HUES48 (cell line): ENCODE measurements around the gene C17orf107.
A peak's percentile ranks its signal among the peaks of the same experiment; 100 is the strongest.
"Not testable (repeated sequence)": the region's sequence is repeated elsewhere in the genome, so short reads cannot be mapped to it uniquely, and the experiment has no call there.

ENCODE experiments used
- H3K27ac ChIP-seq: one replicate; pipeline ENCODE4 v1.7.0; 2013; ENCODE audit warnings: low read depth, low read length, inconsistent platforms
- H3K27me3 ChIP-seq: 2 replicates; pipeline ENCODE4 v1.6.1; 2013; ENCODE audit warnings: mild to moderate bottlenecking, low read length; ENCODE audit not compliant: control insufficient read depth, insufficient read depth
- H3K36me3 ChIP-seq: 2 replicates; pipeline ENCODE4 v1.6.1; 2013; ENCODE audit warnings: low read length; ENCODE audit not compliant: control insufficient read depth, insufficient read depth
- H3K4me1 ChIP-seq: 2 replicates; pipeline ENCODE4 v1.6.1; 2013; ENCODE audit warnings: mild to moderate bottlenecking, low read length; ENCODE audit not compliant: control insufficient read depth, insufficient read depth
- H3K4me3 ChIP-seq: 2 replicates; pipeline ENCODE4 v1.5.1; 2013; ENCODE audit warnings: mild to moderate bottlenecking, low read depth, low read length
- H3K9ac ChIP-seq: 2 replicates; pipeline ENCODE4 v1.6.1; 2013; ENCODE audit warnings: mild to moderate bottlenecking, low read depth, low read length, moderate library complexity
- H3K9me3 ChIP-seq: 2 replicates; pipeline ENCODE4 v1.6.1; 2013; ENCODE audit warnings: low read length; ENCODE audit not compliant: control insufficient read depth, insufficient read depth

C17orf107 gene

DNA sequence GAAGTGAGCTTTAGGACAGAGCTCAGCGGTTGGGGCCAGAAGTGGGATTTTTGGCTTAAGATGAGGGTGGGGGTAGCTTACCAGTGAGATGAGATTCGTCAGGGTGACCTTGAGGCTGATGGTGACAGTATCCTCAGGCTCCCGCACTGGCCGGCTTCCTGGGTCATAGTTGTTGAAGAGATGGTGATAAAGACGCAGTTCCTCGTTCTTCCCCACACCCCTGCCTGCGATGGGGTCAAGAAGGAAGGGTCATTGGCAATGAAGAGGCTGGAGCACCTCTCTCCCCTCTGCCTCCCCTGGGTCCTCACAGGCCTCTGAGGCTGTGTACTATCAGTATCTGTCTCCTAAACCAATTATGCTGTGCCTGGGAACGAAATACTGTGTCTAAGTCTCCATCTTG is 3.2 kb downstream of the C17orf107 start:
- peaks cover 7% of the 10 kb centered on the region for H3K4me1 ChIP-seq
- no peaks in the 10 kb centered on the region for H3K9me3 ChIP-seq
- H3K4me3 ChIP-seq = no peak overlapping the region
- 0 out of 2 replicates have a peak, but pooled peaks cover under 1% of the 10 kb centered on the region for H3K36me3 ChIP-seq
- no peaks in the 10 kb centered on the region for H3K27me3 ChIP-seq
- no peak overlapping the region for H3K27ac ChIP-seq
- H3K9ac ChIP-seq = no peak overlapping the region

GRCh38 chr17:4903051-4903818 is 3.9 kb downstream of the C17orf107 start, which contains the start of gene CHRNE:
CHRNE (minus strand) TSS chr17:4903098; CDS start chr17:4903063, 35 bp downstream.
- Histone ChIP-seq H3K4me1 (peaks cover 9% of the 10 kb centered on the region), H3K9me3 (no peaks in the 10 kb centered on the region), H3K4me3 (no peak within 1 kb of the TSS), H3K36me3 (no peaks in the 10 kb centered on the region), H3K9ac (no peak within 1 kb of the TSS), H3K27me3 (no peaks in the 10 kb centered on the region), H3K27ac (no peak within 1 kb of the TSS)

DNA sequence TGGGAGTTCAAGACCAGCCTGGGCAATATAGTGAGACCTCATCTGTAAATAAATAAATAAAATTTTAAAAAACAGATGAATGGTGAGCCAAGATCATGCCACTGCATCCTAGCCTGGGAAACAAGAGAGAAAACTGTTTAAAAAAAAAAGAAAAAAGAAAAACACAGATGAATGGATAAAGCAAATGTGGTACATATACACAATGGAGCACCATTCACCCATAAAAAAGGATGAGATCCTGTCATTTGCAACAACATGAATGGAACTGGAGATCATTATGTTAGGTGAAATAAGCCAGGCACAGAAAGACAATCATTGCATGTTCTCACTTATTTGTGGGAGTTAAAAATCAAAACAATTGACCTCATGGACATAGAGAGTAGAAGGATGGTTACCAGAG is 7.3 kb downstream of the C17orf107 start:
- not testable (repeated sequence) for H3K9me3 ChIP-seq, H3K27ac ChIP-seq, H3K9ac ChIP-seq, H3K4me3 ChIP-seq, H3K36me3 ChIP-seq, H3K27me3 ChIP-seq
- peaks cover 16% of the 10 kb centered on the region for H3K4me1 ChIP-seq

GRCh38 chr17:4908301-4908700 is 9.0 kb downstream of the C17orf107 start:
- Histone ChIP-seq H3K9ac (no peak overlapping the region), H3K4me1 (peaks cover 15% of the 10 kb centered on the region), H3K27me3 (no peaks in the 10 kb centered on the region), H3K36me3 (no peaks in the 10 kb centered on the region), H3K4me3 (no peak overlapping the region), H3K9me3 (no peaks in the 10 kb centered on the region), H3K27ac (peak overlapping the region; percentile 67)

- peaks cover 13% of the 10 kb centered on the region; the same call in 1 of the 2 replicates for H3K4me1 ChIP-seq
- H3K4me3 ChIP-seq = no peak overlapping the region
- H3K27ac ChIP-seq = peak overlapping the region; percentile 67
Observed at GRCh38 chr17:4908711-4909496, 9.6 kb downstream of the C17orf107 start.

GRCh38 chr17:4913994-4914393 is 14.7 kb downstream of the C17orf107 start:
- Histone ChIP-seq H3K36me3 (no peaks in the 10 kb centered on the region), H3K27ac (no peak overlapping the region), H3K27me3 (no peaks in the 10 kb centered on the region), H3K4me1 (peaks cover 6% of the 10 kb centered on the region; the same call in 1 of the 2 replicates), H3K9ac (no peak overlapping the region), H3K9me3 (no peaks in the 10 kb centered on the region), H3K4me3 (no peak overlapping the region)

More at GRCh38 chr17:4908711-4909496, 9.6 kb downstream of the C17orf107 start:
- no peaks in the 10 kb centered on the region for H3K9me3 ChIP-seq
- no peak overlapping the region for H3K9ac ChIP-seq
- no peaks in the 10 kb centered on the region for H3K36me3 ChIP-seq
- H3K27me3 ChIP-seq = no peaks in the 10 kb centered on the region

DNA sequence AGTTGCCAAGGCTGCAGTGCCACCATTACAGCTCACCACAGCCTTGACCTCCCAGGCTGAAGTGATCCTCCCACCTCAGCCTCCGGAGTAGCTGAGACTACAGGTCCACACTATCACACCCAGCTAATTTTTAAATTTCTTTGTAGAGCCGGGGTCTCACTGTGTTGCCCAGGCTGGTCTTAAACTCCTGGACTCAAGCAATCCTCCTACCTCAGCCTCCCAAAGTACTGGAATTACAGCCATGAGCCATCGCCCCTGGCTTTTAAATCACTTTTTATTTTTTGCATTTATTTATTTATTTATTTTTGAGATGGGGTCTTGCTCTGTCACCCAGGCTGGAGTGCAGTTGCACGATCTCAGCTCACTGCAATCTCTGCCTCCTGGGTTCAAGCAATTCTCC is 15.2 kb downstream of the C17orf107 start:
- not testable (repeated sequence) for H3K4me3 ChIP-seq, H3K27ac ChIP-seq, H3K9me3 ChIP-seq, H3K9ac ChIP-seq, H3K27me3 ChIP-seq, H3K36me3 ChIP-seq, H3K4me1 ChIP-seq

- no peaks in the 10 kb centered on the region for H3K27me3 ChIP-seq
Observed at GRCh38 chr17:4919511-4920047, 20.2 kb downstream of the C17orf107 start.

DNA sequence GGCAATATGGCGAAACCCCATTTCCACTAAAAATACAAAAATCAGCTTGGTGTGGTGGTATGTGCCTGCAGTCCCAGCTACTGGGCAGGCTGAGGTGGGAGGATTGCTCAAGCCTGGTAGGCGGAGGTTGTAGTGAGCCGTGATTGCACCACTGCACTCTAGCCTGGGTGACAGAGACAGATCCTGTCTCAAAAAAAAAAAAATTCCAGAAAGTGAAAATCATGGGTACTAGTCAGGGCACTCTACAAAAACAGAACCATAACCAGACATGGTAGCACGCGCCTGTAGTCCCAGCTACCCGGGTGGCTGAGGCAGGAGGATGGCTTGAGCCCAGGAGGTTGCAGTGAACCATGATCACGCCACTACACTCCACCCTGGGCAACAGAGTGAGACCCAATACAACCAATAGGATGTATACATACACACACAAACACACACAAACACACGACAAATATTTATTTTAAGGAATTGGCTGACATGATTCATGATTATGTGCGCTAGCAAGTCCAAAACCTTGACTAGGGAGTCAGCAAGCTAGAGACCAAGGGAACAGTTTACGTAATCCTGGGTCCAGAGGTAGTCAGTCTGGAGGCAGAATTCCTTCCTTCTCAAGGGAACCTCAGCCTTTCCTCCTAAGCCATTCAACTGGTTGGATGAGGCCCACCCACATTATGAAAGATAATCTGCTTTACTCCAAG is 21.2 kb downstream of the C17orf107 start:
- H3K9me3 ChIP-seq = no peaks in the 10 kb centered on the region
- no peaks in the 10 kb centered on the region for H3K27me3 ChIP-seq
- peaks cover 4% of the 10 kb centered on the region; the same call in 1 of the 2 replicates for H3K4me1 ChIP-seq
- H3K36me3 ChIP-seq = no peaks in the 10 kb centered on the region
- H3K4me3 ChIP-seq = no peak overlapping the region
- H3K27ac ChIP-seq = no peak overlapping the region
- no peak overlapping the region for H3K9ac ChIP-seq

More at GRCh38 chr17:4919511-4920047, 20.2 kb downstream of the C17orf107 start:
- no peaks in the 10 kb centered on the region for H3K9me3 ChIP-seq
- H3K27ac ChIP-seq = no peak overlapping the region
- no peak overlapping the region for H3K9ac ChIP-seq
- peaks cover 4% of the 10 kb centered on the region; the same call in 1 of the 2 replicates for H3K4me1 ChIP-seq
- no peaks in the 10 kb centered on the region for H3K36me3 ChIP-seq
- H3K4me3 ChIP-seq = no peak overlapping the region

DNA sequence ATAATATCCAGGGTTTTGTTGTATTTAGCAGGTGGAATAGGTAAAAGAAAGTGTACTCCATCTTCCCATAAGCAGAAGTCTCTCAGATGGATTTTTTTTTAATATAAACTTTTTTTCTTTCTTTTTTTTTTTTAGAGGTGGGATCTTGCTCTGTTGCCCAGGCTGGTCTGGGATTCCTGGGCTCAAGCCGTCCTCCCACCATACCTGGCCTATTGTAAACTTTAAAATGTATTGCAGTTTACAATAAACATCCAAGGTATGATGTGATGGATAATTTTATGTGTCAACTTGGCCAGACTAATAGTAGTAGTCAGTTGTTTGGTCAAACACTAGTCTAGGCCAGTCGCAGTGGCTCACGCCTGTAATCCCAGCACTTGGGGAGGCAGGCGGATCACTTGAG is 22.0 kb downstream of the C17orf107 start:
- Histone ChIP-seq H3K4me1 (peaks cover 4% of the 10 kb centered on the region; the same call in 1 of the 2 replicates), H3K4me3 (no peak overlapping the region), H3K9ac (no peak overlapping the region), H3K27me3 (no peaks in the 10 kb centered on the region), H3K9me3 (no peaks in the 10 kb centered on the region), H3K36me3 (no peaks in the 10 kb centered on the region), H3K27ac (no peak overlapping the region)
